Suppressor macrophage treated with lipopolysaccharide for 1 hour (primary cell): Measurements from ENCODE around the gene ZNF771.

Experiments
- DNase-seq, 3 donors: peaks; one replicate each; pipeline ENCODE4 v3.0.0-alpha.2; 2020 to 2022

ZNF771 gene

DNA sequence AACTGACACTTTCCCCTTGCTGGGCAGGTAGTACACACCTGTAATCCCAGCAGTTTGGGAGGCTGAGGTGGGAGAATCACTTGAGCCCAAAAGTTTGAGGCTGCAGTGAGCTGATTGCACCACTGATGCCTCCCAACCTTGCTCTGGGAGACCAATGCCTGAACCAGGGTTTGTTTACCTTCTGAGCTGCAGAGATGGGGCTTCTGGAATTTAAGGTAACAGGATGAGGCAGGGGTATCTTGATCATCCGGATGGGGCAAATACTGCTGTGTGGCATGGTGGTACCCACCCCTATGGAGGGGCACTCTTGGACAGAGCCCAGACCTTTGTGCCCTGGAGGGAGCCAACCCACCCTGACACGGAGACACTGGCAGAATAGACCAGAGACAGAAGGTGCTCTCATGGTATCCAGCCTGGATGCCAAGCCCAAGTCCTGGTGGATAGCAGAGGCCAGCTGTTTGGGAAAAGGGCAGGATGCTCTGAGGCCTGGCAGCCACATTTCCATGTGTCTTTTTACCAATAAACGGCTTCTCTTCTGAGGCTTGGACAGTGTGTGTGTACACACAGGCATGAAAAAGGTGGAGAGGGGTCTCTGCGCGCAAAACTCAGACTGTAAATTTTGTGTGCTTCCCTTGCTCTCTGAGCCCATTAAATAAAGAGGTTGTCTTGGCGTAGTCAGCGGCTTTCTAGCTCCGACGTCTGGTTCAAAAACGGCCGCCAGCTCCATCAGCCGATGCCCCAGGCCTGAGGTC, 7.8 kb upstream of the ZNF771 start:
- DNase-seq, result no peak

DNA sequence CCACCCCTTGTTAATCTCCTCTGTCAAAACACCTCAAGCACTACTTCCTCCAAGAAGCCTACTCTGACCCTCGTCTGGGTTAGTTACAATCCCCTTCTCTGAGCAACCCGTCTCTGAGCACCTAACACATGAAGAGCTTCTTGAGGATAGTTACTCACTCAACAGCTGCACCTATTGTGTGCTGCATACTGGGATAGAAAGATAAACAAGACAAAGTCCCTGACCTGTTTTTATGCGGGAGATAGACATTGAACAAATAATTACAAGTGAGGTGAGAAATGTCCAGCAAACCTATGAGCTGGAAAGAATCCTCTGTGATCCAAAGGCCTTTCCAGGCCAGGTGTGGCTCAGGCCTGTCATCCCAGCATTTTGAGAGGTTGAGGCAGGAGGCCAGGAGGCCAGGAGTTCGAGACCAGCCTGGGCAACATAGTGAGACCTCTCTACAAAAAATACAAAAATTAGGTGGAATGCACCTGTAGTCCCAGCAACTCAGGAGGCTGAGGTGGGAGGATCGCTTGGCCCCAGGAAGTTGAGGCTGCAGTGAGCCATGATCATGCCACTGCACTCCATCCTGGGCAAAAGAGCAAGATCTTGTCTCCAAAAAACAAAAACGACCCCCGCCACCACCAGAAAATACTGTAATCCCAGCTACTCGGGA, 5.5 kb upstream of the ZNF771 start:
- no peak for DNase-seq

DNA sequence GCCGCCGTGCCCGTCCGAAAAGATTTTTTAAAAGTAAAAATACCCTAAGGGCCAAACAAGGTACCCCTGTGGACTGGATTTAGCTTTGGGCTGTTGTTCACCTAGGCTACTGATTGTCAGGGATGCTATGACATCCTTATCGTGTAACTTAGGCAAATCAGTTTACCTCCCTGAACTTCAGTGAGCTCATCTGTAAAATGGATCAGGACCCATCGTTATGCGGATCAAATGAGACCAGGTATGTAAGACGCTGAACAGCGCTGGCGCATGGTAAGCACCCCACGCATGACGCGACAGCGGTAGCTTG, 658 bp upstream of the ZNF771 start:
- no peak for DNase-seq

GRCh38 chr16:30407804-30408534, 563 bp downstream of the ZNF771 start:
- DNase-seq, result no peak

- DNase-seq, result peak; percentile 92 to 96 (median 95)
These were observed 2.0 kb downstream of the ZNF771 start for GRCh38 chr16:30409125-30410060.

- no peak for DNase-seq
These were observed 5.9 kb downstream of the ZNF771 start for GRCh38 chr16:30413112-30413806.

- no peak for DNase-seq
These were observed 6.8 kb downstream of the ZNF771 start for GRCh38 chr16:30414159-30414558.

- DNase-seq, result no peak
These were observed 8.7 kb downstream of the ZNF771 start for GRCh38 chr16:30416047-30416603.

GRCh38 chr16:30416624-30417528, 9.5 kb downstream of the ZNF771 start:
- DNase-seq, result no peak

DNA sequence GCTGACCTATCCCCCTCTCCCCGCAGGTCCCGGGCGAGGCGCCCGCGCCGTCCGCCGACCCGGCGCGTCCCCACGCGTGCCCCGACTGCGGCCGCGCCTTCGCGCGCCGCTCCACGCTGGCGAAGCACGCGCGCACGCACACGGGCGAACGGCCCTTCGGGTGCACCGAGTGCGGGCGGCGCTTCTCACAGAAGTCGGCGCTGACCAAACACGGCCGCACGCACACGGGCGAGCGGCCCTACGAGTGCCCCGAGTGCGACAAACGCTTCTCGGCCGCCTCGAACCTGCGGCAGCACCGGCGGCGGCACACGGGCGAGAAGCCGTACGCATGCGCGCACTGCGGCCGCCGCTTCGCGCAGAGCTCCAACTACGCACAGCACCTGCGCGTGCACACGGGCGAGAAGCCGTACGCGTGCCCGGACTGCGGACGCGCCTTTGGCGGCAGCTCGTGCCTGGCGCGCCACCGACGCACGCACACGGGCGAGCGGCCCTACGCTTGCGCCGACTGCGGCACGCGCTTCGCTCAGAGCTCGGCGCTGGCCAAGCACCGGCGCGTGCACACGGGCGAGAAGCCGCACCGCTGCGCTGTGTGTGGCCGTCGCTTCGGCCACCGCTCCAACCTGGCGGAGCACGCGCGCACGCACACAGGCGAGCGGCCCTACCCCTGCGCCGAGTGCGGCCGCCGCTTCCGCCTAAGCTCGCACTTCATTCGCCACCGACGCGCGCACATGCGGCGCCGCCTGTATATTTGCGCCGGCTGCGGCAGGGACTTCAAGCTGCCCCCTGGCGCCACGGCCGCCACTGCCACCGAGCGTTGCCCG, 10.3 kb downstream of the ZNF771 start:
- peak; percentile 84 to 91 (median 90) for DNase-seq

- peak in 2 of 3 donors; percentile 16 to 25 for DNase-seq
These were observed 11.2 kb downstream of the ZNF771 start for GRCh38 chr16:30418350-30419181.

GRCh38 chr16:30421010-30421409, 13.6 kb downstream of the ZNF771 start:
- no peak for DNase-seq

DNA sequence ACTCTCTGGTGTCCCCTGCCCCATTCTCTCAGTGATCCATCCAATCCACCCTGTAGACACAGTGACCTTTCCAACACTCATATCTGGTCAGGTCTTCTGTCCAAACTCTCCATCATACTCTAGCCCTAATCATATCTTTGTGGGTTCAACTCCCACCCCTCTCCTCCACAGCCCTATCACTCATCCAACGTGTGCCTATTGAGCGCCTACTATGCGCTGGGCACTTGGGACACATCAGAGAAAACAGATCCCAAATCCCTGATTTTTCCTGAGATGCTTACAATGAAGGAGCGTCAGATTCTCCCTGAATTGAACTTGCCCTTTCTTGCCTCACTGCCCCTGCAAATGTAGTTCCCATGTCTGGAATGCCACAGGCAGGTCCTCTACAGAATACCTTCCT, 20.6 kb downstream of the ZNF771 start:
- no peak for DNase-seq

DNA sequence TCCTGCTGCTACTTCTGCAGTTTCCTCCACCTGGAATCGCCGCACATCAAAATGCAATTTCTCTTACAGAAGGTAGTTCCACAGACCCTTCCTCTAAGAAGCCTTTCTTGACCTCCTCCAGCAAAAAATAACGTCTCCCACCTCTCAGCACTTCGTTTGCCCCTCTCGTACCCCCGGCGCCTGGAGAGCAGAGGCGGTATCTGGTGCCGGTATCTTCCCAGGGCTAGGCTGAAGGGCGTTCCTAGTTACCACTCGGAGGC, 21.9 kb downstream of the ZNF771 start:
- DNase-seq, result no peak

- DNase-seq, result peak; percentile 97 to 98 (median 98)
These were observed 22.4 kb downstream of the ZNF771 start, which contains the start of gene DCTPP1 for GRCh38 chr16:30429678-30430427. DCTPP1 (minus strand) TSS chr16:30430030; CDS start chr16:30429980, 50 bp downstream.

GRCh38 chr16:30430428-30430970, 23.1 kb downstream of the ZNF771 start:
- peak in 1 of 3 donors; percentile 18 for DNase-seq

DNA sequence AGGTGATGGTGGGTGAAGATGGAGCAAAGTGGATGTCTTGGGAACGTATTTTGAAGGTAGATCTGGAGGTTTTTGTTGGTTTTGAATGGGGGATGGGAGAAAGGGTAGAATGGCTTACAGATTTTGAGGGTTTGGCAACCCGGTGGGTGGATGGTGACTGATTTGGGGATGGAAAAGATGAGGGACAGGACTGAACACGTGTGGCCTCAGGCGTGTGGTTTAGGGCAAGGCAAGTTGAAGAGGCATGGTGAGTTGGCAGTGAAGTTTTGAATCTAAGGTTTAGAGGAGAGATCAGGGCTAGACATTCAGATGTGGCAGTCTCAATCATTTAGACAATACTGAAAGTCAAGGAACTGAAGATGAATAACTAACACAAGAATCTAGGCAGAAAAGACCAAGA, 27.4 kb downstream of the ZNF771 start:
- no peak for DNase-seq

- DNase-seq, result no peak
These were observed 30.2 kb downstream of the ZNF771 start for GRCh38 chr16:30437511-30438046.
